ENCODE data around the gene DLG2.

GRCh38 chr11:85406841-85407240 lies 220.3 kb downstream of the DLG2 start:
- TF ChIP-seq CTCF (IDR thresholded peaks at IDR 0.05; ENCODE audit: low read length) (no peak), EZH2 (optimal IDR thresholded peaks at IDR 0.05; ENCODE audit: low read depth, low read length) (no peak)

All from MM.1S (cell line).